Measurements from ENCODE around the gene NPTX1. TPM values are rescaled to one million over a fixed set of nuclear protein-coding genes. Genes with fewer than 3 reads are reported as not detected.

The NPTX1 gene
- total RNA-seq, 4 donors from 2014 or later = 1.2 to 6.3 (median 3.8) TPM

GRCh38 chr17:80519091-80519781, 42.8 kb upstream of the NPTX1 start:
- Histone ChIP-seq H3K9me3 (no peaks in the 10 kb centered on the region), H3K4me1 (no peaks in the 10 kb centered on the region), H3K27ac (no peak overlapping the region), H3K4me3 (no peak overlapping the region), H3K27me3 (peaks cover 36% of the 10 kb centered on the region), H3K36me3 (no peaks in the 10 kb centered on the region)
- no peak for ATAC-seq
- TF ChIP-seq POLR2A (IDR thresholded peaks at IDR 0.05) (no peak), EP300 (IDR thresholded peaks at IDR 0.05) (no peak), POLR2AphosphoS5 (IDR thresholded peaks at IDR 0.05) (no peak)
- TF ChIP-seq, protein P1, sequence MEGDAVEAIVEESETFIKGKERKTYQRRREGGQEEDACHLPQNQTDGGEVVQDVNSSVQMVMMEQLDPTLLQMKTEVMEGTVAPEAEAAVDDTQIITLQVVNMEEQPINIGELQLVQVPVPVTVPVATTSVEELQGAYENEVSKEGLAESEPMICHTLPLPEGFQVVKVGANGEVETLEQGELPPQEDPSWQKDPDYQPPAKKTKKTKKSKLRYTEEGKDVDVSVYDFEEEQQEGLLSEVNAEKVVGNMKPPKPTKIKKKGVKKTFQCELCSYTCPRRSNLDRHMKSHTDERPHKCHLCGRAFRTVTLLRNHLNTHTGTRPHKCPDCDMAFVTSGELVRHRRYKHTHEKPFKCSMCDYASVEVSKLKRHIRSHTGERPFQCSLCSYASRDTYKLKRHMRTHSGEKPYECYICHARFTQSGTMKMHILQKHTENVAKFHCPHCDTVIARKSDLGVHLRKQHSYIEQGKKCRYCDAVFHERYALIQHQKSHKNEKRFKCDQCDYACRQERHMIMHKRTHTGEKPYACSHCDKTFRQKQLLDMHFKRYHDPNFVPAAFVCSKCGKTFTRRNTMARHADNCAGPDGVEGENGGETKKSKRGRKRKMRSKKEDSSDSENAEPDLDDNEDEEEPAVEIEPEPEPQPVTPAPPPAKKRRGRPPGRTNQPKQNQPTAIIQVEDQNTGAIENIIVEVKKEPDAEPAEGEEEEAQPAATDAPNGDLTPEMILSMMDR (IDR thresholded peaks at IDR 0.05) = no peak
- WGBS, 2 donors (ENCODE audit: low coverage in 1 of 2) = 15 to 55% methylated on average over 2 to 4 of the region's 7 CpGs

DNA sequence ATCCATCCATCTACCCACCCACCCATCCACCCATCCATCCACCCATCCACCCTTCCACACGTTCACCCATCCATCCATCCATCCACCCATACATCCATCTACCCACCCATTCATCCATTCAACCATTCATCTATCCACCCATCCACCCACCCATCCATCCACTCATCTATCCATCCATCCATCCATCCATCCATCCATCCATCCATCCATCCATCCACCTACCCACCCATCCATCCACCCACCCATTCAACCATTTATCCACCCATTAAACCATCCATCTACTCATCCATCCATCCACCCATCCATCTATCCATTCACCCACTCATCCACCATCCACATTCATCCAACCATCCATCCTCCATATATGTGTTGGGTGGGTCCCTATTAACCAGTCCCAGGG, 42.0 kb upstream of the NPTX1 start:
- H3K36me3 ChIP-seq = no peaks in the 10 kb centered on the region
- 73 to 88% methylated on average over 1 of the region's 1 CpG for WGBS, 2 donors (ENCODE audit: low coverage in 1 of 2)
- H3K4me3 ChIP-seq = no peak overlapping the region
- no peaks in the 10 kb centered on the region for H3K4me1 ChIP-seq
- no peak overlapping the region for H3K27ac ChIP-seq
- no peak for TF ChIP-seq POLR2AphosphoS5 (IDR thresholded peaks at IDR 0.05)
- TF ChIP-seq POLR2A (IDR thresholded peaks at IDR 0.05) = no peak
- no peak for TF ChIP-seq EP300 (IDR thresholded peaks at IDR 0.05)
- TF ChIP-seq, protein P1 (IDR thresholded peaks at IDR 0.05) = no peak
- no peaks in the 10 kb centered on the region for H3K9me3 ChIP-seq
- ATAC-seq = no peak
- H3K27me3 ChIP-seq = peaks cover 41% of the 10 kb centered on the region

DNA sequence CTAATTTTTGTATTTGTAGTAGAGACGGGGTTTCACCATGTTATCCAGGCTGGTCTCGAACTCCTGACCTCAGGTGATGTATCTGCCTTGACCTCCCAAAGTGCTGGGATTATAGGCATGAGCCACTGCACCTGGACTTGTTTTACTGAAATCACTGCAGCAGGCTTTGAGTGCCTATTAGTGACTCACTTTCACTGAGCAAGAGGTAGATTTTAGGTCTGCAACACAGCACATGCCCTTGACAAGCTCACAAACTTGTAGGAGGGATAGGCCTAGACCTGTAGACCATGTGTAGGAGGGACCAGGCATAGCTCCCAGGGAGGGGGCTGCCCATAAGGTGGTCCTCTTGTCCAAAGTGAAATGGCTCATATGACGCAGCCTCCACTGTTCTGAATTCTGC, 41.2 kb upstream of the NPTX1 start:
- ATAC-seq = no peak
- no peaks in the 10 kb centered on the region for H3K4me1 ChIP-seq
- WGBS, 2 donors (ENCODE audit: low coverage in 1 of 2) = 100% methylated on average over 1 of the region's 3 CpGs; no CpG with 5 or more reads in 1 of the 2 donors
- no peak overlapping the region for H3K4me3 ChIP-seq
- peaks cover 41% of the 10 kb centered on the region for H3K27me3 ChIP-seq
- H3K27ac ChIP-seq = no peak overlapping the region
- no peaks in the 10 kb centered on the region for H3K9me3 ChIP-seq
- no peak for TF ChIP-seq EP300 (IDR thresholded peaks at IDR 0.05)
- TF ChIP-seq, protein P1 (IDR thresholded peaks at IDR 0.05) = no peak
- TF ChIP-seq POLR2AphosphoS5 (IDR thresholded peaks at IDR 0.05) = no peak
- no peak for TF ChIP-seq POLR2A (IDR thresholded peaks at IDR 0.05)
- H3K36me3 ChIP-seq = no peaks in the 10 kb centered on the region

- Histone ChIP-seq H3K27ac (no peak overlapping the region), H3K4me1 (no peaks in the 10 kb centered on the region), H3K27me3 (peaks cover 41% of the 10 kb centered on the region), H3K4me3 (no peak overlapping the region), H3K36me3 (no peaks in the 10 kb centered on the region), H3K9me3 (no peaks in the 10 kb centered on the region)
- WGBS, 2 donors (ENCODE audit: low coverage in 1 of 2) = 76 to 81% methylated on average over 5 to 10 of the region's 17 CpGs
- no peak for TF ChIP-seq POLR2A (IDR thresholded peaks at IDR 0.05)
- no peak for TF ChIP-seq POLR2AphosphoS5 (IDR thresholded peaks at IDR 0.05)
- TF ChIP-seq, protein P1 (IDR thresholded peaks at IDR 0.05) = no peak
- TF ChIP-seq EP300 (IDR thresholded peaks at IDR 0.05) = no peak
- no peak for ATAC-seq
Measured at GRCh38 chr17:80516171-80516932, 39.9 kb upstream of the NPTX1 start.

All from gastroesophageal sphincter (tissue), 4 donors.